Keratinocyte (primary cell): Measurements from ENCODE around the gene CPNE7. TPM values are rescaled to one million over a fixed set of nuclear protein-coding genes. Genes with fewer than 3 reads are reported as not detected.

Source experiments
- DNase-seq: peaks from one replicate; pipeline ENCODE4 v3.0.0-alpha.2; 2011; ENCODE audit warnings: low read depth, missing footprints, low spot score
- FAIRE-seq: peaks from 2 replicates; lab custom pipeline; 2011; peaks lifted over from hg19 to GRCh38; lab: Jason Lieb, UNC
- H2AFZ ChIP-seq: 2 replicates; pipeline ENCODE4 v1.6.0; 2012; ENCODE audit warnings: low read length, control low read depth, inconsistent platforms; ENCODE audit not compliant: control insufficient read depth
- H3K27ac ChIP-seq: 2 replicates; pipeline ENCODE4 v1.5.1; 2011; ENCODE audit warnings: low read length; ENCODE audit not compliant: control insufficient read depth, insufficient read depth
- H3K27me3 ChIP-seq: 3 replicates; pipeline ENCODE4 v1.6.0; 2011; ENCODE audit warnings: low read length; ENCODE audit not compliant: control insufficient read depth, insufficient read depth; ENCODE audit errors: extremely low read depth
- H3K36me3 ChIP-seq, 2 experiments: 2 replicates in 1 of 2; 3 replicates in 1 of 2; pipeline ENCODE4 v1.5.1; 2011; ENCODE audit warnings: low read length in 2 of 2, mild to moderate bottlenecking in 1 of 2; ENCODE audit not compliant: control insufficient read depth in 2 of 2, insufficient read depth in 2 of 2; ENCODE audit errors: extremely low read depth in 1 of 2
- H3K4me1 ChIP-seq: 3 replicates; pipeline ENCODE4 v1.5.1; 2011; ENCODE audit warnings: low read length; ENCODE audit not compliant: control insufficient read depth, insufficient read depth; ENCODE audit errors: extremely low read depth
- H3K4me2 ChIP-seq: 3 replicates; pipeline ENCODE4 v1.6.0; 2011; ENCODE audit warnings: low read depth, low read length; ENCODE audit not compliant: control insufficient read depth, insufficient read depth; ENCODE audit errors: extremely low read depth
- H3K4me3 ChIP-seq, 3 experiments: fragments of 200-600 bp in 1 of 3; sonication (generic) in 1 of 3; 2 replicates in 2 of 3; 3 replicates in 1 of 3; pipeline ENCODE4 v1.5.1; 2011 to 2016; ENCODE audit warnings: low read length in 3 of 3, mild to moderate bottlenecking in 3 of 3, control low read depth in 2 of 3, inconsistent platforms in 1 of 3, low read depth in 1 of 3, mixed read lengths in 1 of 3, mixed run types in 1 of 3, moderate library complexity in 1 of 3; ENCODE audit not compliant: control insufficient read depth in 2 of 3, insufficient read depth in 2 of 3; ENCODE audit errors: extremely low read depth in 1 of 3
- H3K79me2 ChIP-seq: 2 replicates; pipeline ENCODE4 v1.6.0; 2012; ENCODE audit warnings: low read length; ENCODE audit not compliant: control insufficient read depth, insufficient read depth
- H3K9ac ChIP-seq: 3 replicates; pipeline ENCODE4 v1.6.0; 2011; ENCODE audit warnings: low read length; ENCODE audit not compliant: control insufficient read depth, insufficient read depth; ENCODE audit errors: extremely low read depth
- H3K9me1 ChIP-seq: 3 replicates; pipeline ENCODE4 v1.6.0; 2011; ENCODE audit warnings: low read length; ENCODE audit not compliant: control insufficient read depth, insufficient read depth; ENCODE audit errors: extremely low read depth
- H3K9me3 ChIP-seq: 2 replicates; pipeline ENCODE4 v1.5.1; 2012; ENCODE audit warnings: low read depth, low read length; ENCODE audit not compliant: control insufficient read depth
- H4K20me1 ChIP-seq: 3 replicates; pipeline ENCODE4 v1.6.0; 2011; ENCODE audit warnings: low read length; ENCODE audit not compliant: control insufficient read depth, insufficient read depth; ENCODE audit errors: extremely low read depth
- CTCF ChIP-seq, 3 experiments: IDR thresholded peaks in 1 of 3; conservative IDR thresholded peaks in 1 of 3; optimal IDR thresholded peaks in 1 of 3; 2 replicates in 2 of 3; 3 replicates in 1 of 3; pipeline versions ENCODE3 to v1.5.1; 2011; ENCODE audit warnings: low read length in 3 of 3, mild to moderate bottlenecking in 3 of 3, moderate library complexity in 2 of 3, control low read depth in 1 of 3, inconsistent platforms in 1 of 3; ENCODE audit not compliant: insufficient read depth in 2 of 3; ENCODE audit errors: extremely low read depth in 1 of 3
- EZH2 ChIP-seq: IDR thresholded peaks from one replicate; pipeline ENCODE4 v1.6.1; 2012; ENCODE audit warnings: inconsistent platforms, mild to moderate bottlenecking, low read length, moderate library complexity
- dilution Hi-C: fragments of 300-500 bp; cut with MboI; formaldehyde crosslinking; loops from one replicate; pipeline ENCODE4 v1.7.0; 2020; ENCODE audit warnings: low sequenced_read_pairs; ENCODE audit not compliant: extremely low pct_ligation_motif_present
- polyA plus RNA-seq, 5 experiments: library from polyadenylated mRNA; depleted of rRNA in 3 of 5; stranded (reverse) in 3 of 5; stranded (forward) in 1 of 5; unstranded in 1 of 5; fragments of >200 nt; gene quantifications; 1 replicate in 1 of 5; 2 replicates in 3 of 5; 3 replicates in 1 of 5; pipeline versions ENCODE4 v1.2.1 to v1.2.3, GENCODE V29; 2011 to 2012; ENCODE audit warnings: missing spikeins in 2 of 5, low read depth in 1 of 5, low replicate concordance in 1 of 5

The CPNE7 gene
- polyA plus RNA-seq, 1 donor (not counting 4 experiments of a cell fraction or from before 2014, with no cell fraction given): 9.1 TPM

GRCh38 chr16:89588413-89589109 is 13.0 kb downstream of the CPNE7 start:
- FAIRE-seq: no peak
- dilution Hi-C loops: no loop called here
- H2AFZ ChIP-seq: no peak overlapping the region

GRCh38 chr16:89589241-89589926 is 13.8 kb downstream of the CPNE7 start:
- H3K9ac ChIP-seq: no peak overlapping the region
- FAIRE-seq (no peak), DNase-seq (no peak)
- no peak overlapping the region for H3K27ac ChIP-seq
- no peaks in the 10 kb centered on the region for H3K27me3 ChIP-seq
- no peak overlapping the region for H3K4me3 ChIP-seq
- no peaks in the 10 kb centered on the region for H4K20me1 ChIP-seq
- no peak overlapping the region for H3K4me2 ChIP-seq
- no peak overlapping the region for H2AFZ ChIP-seq
- TF ChIP-seq CTCF (optimal IDR thresholded peaks at IDR 0.05 in 1 of 3, IDR thresholded peaks at IDR 0.05 in 1 of 3, conservative IDR thresholded peaks at IDR 0.05 in 1 of 3; ENCODE audit: extremely low read depth in 1 of 3, insufficient read depth in 2 of 3, low read length in 3 of 3) (no peak), EZH2 (no peak)
- no peaks in the 10 kb centered on the region for H3K9me3 ChIP-seq
- dilution Hi-C loops: no loop called here
- H3K4me1 ChIP-seq: peaks cover 5% of the 10 kb centered on the region
- H3K9me1 ChIP-seq: no peaks in the 10 kb centered on the region
- no peaks in the 10 kb centered on the region for H3K36me3 ChIP-seq
- H3K79me2 ChIP-seq: no peaks in the 10 kb centered on the region

More at GRCh38 chr16:89588413-89589109, 13.0 kb downstream of the CPNE7 start:
- Histone ChIP-seq H3K79me2 (no peaks in the 10 kb centered on the region), H3K4me2 (no peak overlapping the region), H3K27ac (no peak overlapping the region), H3K9ac (no peak overlapping the region), H3K36me3 (no peaks in the 10 kb centered on the region), H3K27me3 (no peaks in the 10 kb centered on the region), H4K20me1 (no peaks in the 10 kb centered on the region), H3K9me1 (no peaks in the 10 kb centered on the region), H3K4me1 (peaks cover 5% of the 10 kb centered on the region), H3K9me3 (no peaks in the 10 kb centered on the region), H3K4me3 (no peak overlapping the region)
- TF ChIP-seq CTCF (optimal IDR thresholded peaks at IDR 0.05 in 1 of 3, IDR thresholded peaks at IDR 0.05 in 1 of 3, conservative IDR thresholded peaks at IDR 0.05 in 1 of 3; ENCODE audit: extremely low read depth in 1 of 3, insufficient read depth in 2 of 3, low read length in 3 of 3) (no peak), EZH2 (no peak)
- DNase-seq: no peak
